ENCODE results near the gene RAB34.

DNA sequence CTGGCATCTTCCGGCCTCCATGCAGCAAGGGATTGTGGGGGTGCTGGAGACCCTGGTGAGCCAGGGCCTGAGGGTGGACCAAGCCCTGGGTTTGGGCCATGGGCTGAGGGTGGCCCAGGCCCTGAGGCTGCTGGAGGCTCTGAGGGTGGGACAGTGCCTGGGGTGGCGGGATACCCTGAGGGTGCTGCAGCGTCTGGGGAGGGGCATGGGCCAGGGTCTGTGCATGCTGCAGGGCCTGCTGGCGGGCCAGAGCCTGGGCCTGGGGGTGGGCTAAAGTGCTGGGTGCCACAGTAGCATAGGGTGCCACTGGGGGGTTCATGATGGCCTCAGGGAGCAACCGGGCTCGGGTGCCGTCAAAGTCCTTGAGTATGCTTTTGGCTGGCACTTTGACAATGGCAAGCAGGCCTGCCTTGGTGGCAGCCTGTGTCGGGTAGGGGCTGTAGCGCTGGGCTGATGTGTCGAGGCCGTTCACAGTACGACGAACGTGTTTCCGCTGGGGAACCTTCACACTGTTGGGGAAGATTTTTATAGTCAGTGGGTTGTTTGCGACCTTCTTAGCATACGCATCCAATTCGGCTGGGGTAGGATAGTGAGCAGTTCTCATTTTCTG lies 41.7 kb upstream of the RAB34 start:
- TF ChIP-seq EZH2 (IDR thresholded peaks at IDR 0.05) (no peak), POLR2AphosphoS5 (IDR thresholded peaks at IDR 0.05; ENCODE audit: borderline replicate concordance, low read depth, low read length) (no peak), FOXP2 (optimal IDR thresholded peaks at IDR 0.05; ENCODE audit: control extremely low read depth, extremely low read length, insufficient read depth) (no peak)

Measured in SK-N-MC (cell line).